ENCODE measurements around the gene IFITM1.

IFITM1 gene

DNA sequence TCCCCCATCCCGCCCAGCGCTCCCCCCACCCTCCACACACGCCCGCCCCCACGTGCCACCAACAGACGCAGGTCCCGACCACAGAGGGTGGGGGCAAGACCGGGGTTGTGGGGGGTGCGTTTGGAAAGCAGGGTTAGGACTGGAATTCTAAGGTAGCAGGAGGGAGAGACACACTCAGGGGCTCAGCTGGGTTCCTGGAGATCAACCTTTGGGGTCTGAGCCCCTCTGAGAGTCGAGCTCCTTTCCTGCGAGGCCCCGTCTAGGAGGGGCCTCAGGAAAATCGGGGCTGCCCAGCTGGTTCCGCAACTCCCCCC is 24.5 kb upstream of the IFITM1 start:
- peak overlapping the region; percentile 16 for H3K4me3 ChIP-seq (ENCODE audit: low read length)
- DNase-seq (ENCODE audit: low read depth) = no peak
- TF ChIP-seq, protein P1, sequence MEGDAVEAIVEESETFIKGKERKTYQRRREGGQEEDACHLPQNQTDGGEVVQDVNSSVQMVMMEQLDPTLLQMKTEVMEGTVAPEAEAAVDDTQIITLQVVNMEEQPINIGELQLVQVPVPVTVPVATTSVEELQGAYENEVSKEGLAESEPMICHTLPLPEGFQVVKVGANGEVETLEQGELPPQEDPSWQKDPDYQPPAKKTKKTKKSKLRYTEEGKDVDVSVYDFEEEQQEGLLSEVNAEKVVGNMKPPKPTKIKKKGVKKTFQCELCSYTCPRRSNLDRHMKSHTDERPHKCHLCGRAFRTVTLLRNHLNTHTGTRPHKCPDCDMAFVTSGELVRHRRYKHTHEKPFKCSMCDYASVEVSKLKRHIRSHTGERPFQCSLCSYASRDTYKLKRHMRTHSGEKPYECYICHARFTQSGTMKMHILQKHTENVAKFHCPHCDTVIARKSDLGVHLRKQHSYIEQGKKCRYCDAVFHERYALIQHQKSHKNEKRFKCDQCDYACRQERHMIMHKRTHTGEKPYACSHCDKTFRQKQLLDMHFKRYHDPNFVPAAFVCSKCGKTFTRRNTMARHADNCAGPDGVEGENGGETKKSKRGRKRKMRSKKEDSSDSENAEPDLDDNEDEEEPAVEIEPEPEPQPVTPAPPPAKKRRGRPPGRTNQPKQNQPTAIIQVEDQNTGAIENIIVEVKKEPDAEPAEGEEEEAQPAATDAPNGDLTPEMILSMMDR (IDR thresholded peaks at IDR 0.05; ENCODE audit: insufficient read depth, low read depth, low read length, missing control alignments) = no peak

GRCh38 chr11:289712-290620 is 23.9 kb upstream of the IFITM1 start:
- TF ChIP-seq, protein P1 (IDR thresholded peaks at IDR 0.05; ENCODE audit: insufficient read depth, low read depth, low read length, missing control alignments) = no peak
- no peak overlapping the region for H3K4me3 ChIP-seq (ENCODE audit: low read length)
- no peak for DNase-seq (ENCODE audit: low read depth)

- H3K4me3 ChIP-seq (ENCODE audit: low read length) = no peak overlapping the region
- TF ChIP-seq, protein P1 (IDR thresholded peaks at IDR 0.05; ENCODE audit: insufficient read depth, low read depth, low read length, missing control alignments) = no peak
- DNase-seq (ENCODE audit: low read depth) = no peak
Measured at GRCh38 chr11:290621-291231, 23.1 kb upstream of the IFITM1 start.

GRCh38 chr11:291281-292210 is 22.3 kb upstream of the IFITM1 start:
- no peak for DNase-seq (ENCODE audit: low read depth)
- TF ChIP-seq, protein P1 (IDR thresholded peaks at IDR 0.05; ENCODE audit: insufficient read depth, low read depth, low read length, missing control alignments) = no peak

GRCh38 chr11:292211-293121 is 21.4 kb upstream of the IFITM1 start:
- DNase-seq (ENCODE audit: low read depth) = no peak
- TF ChIP-seq, protein P1 (IDR thresholded peaks at IDR 0.05; ENCODE audit: insufficient read depth, low read depth, low read length, missing control alignments) = no peak
- no peak overlapping the region for H3K4me3 ChIP-seq (ENCODE audit: low read length)

More at GRCh38 chr11:291281-292210, 22.3 kb upstream of the IFITM1 start:
- H3K4me3 ChIP-seq (ENCODE audit: low read length) = no peak overlapping the region

Measured in epithelial cell of esophagus (primary cell).